ENCODE data around the gene MYB. TPM values are rescaled to one million over a fixed set of nuclear protein-coding genes. Genes with fewer than 3 reads are reported as not detected.
"Not testable (repeated sequence)": the region's sequence is repeated elsewhere in the genome, so short reads cannot be mapped to it uniquely, and the experiment has no call there.

The MYB gene
- total RNA-seq, 4 donors from 2014 or later = 0.18 to 4.0 (median 0.59) TPM; not detected in 1

DNA sequence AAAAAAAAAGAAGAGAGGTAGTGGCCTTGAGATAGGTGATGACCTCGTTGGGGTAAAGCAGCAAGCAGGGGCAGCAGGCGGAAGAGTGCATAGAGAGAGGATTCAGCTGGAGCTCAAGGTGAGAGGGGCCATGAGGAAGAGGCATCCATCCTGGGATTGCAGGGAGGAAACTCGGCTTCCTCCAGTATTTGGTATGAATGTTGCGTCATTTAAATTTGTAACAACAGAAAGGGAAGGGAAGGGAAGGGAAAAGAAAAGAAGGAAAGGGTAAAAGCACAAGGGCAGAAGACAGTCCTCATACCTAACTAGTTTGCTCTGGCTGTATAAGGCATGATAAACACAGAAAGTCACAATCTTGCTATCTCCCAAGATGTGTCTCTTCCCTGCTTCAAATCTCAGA lies 39.9 kb upstream of the MYB start:
- TF ChIP-seq, protein P1, sequence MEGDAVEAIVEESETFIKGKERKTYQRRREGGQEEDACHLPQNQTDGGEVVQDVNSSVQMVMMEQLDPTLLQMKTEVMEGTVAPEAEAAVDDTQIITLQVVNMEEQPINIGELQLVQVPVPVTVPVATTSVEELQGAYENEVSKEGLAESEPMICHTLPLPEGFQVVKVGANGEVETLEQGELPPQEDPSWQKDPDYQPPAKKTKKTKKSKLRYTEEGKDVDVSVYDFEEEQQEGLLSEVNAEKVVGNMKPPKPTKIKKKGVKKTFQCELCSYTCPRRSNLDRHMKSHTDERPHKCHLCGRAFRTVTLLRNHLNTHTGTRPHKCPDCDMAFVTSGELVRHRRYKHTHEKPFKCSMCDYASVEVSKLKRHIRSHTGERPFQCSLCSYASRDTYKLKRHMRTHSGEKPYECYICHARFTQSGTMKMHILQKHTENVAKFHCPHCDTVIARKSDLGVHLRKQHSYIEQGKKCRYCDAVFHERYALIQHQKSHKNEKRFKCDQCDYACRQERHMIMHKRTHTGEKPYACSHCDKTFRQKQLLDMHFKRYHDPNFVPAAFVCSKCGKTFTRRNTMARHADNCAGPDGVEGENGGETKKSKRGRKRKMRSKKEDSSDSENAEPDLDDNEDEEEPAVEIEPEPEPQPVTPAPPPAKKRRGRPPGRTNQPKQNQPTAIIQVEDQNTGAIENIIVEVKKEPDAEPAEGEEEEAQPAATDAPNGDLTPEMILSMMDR (IDR thresholded peaks at IDR 0.05) = no peak
- TF ChIP-seq POLR2A (IDR thresholded peaks at IDR 0.05) = no peak
- intact Hi-C loops (cut with DNase I; ENCODE audit: low total_unique reads) = no loop called here

DNA sequence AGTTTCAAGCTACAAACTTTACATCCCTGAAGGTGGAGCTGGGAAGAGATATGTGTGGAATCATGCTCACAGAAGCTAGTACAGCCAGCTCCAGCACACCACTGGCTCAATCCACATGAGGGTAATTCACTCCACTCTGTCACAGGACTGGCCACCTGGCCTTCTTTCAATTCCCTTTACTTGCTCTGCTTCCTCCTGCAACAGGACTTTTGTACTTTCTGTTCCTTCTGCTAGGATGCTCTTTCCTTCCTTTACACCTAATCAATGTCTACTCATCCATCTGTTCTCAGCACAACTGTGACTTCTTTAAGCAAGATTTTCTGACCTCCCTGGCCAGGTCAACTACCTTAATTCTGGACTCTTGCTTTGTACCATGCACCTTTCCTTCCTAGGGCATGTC lies 39.4 kb upstream of the MYB start:
- Histone ChIP-seq H3K27me3 (no peaks in the 10 kb centered on the region), H3K4me1 (no peaks in the 10 kb centered on the region), H3K36me3 (no peaks in the 10 kb centered on the region), H3K9me3 (no peaks in the 10 kb centered on the region), H3K4me3 (no peak overlapping the region), H3K27ac (no peak overlapping the region)
- TF ChIP-seq, protein P1 (IDR thresholded peaks at IDR 0.05) = no peak
- TF ChIP-seq POLR2A (IDR thresholded peaks at IDR 0.05) = no peak
- DNase-seq = no peak
- intact Hi-C loops (cut with DNase I; ENCODE audit: low total_unique reads) = no loop called here

More for the DNA sequence above, 39.9 kb upstream of the MYB start:
- no peak overlapping the region for H3K27ac ChIP-seq
- no peak for DNase-seq
- no peak overlapping the region for H3K4me3 ChIP-seq
- H3K9me3 ChIP-seq = no peaks in the 10 kb centered on the region
- H3K4me1 ChIP-seq = no peaks in the 10 kb centered on the region
- H3K36me3 ChIP-seq = no peaks in the 10 kb centered on the region
- H3K27me3 ChIP-seq = no peaks in the 10 kb centered on the region

DNA sequence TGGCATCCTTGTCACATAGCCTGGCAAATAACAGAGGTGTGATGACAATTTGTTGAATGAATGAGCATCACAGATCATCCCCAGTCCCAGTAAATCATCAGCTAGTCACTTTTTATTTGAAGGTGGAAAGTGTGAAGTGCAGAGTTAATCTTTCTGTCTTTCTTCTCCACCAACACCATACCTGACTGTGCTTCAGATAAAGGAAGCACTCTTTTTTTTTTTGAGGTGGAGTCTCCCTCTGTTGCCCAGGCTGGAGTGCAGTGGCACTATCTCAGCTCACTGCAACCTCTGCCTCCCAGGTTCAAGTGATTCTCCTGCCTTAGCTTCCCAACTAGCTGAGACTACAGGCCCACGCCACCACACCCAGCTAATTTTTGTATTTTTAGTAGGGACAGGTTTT lies 38.9 kb upstream of the MYB start:
- H3K27me3 ChIP-seq; H3K36me3 ChIP-seq; H3K4me3 ChIP-seq; H3K27ac ChIP-seq; DNase-seq; intact Hi-C loops (cut with DNase I; ENCODE audit: low total_unique reads); H3K9me3 ChIP-seq; H3K4me1 ChIP-seq: not testable (repeated sequence)

GRCh38 chr6:135144673-135145062 lies 36.4 kb upstream of the MYB start:
- no peak overlapping the region for H3K4me3 ChIP-seq
- intact Hi-C loops (cut with DNase I; ENCODE audit: low total_unique reads) = no loop called here
- no peak overlapping the region for H3K27ac ChIP-seq

DNA sequence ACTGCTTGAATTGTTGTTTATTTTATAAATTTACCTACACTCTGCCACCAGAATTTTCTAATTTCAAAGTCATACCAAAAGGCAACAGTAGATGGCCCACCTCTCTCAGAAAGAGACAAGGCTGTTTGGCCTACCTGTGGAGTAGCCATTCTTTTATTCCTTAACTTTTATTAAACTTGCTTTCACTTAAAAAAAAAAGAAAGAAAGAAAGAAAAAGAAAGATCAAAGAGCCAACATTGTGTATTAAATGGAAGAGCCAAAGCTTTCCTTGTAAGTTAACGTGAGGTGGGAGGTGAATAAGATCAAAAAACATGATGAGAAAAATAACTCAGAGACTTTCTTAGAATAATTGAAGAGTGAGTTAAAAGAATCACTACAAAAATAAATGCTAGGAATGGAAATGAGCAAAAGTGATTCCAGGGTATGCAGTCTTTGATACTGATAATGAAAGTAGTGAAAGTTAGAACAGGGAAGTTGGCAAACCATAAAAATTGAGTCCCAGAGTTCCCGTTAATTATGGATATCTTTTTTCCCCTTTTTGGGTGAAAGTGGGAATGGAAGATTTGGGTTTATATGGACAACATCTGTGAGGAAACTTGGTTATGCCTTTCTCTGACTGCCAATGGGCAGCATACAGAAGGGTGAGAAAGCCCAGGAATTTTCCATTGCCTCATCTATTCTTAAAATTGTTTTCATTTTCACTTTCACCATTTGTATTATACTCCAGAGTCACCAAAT lies 35.9 kb upstream of the MYB start:
- no peak overlapping the region for H3K27ac ChIP-seq
- H3K4me3 ChIP-seq = no peak overlapping the region
- TF ChIP-seq POLR2A (IDR thresholded peaks at IDR 0.05) = no peak
- H3K4me1 ChIP-seq = no peaks in the 10 kb centered on the region
- H3K9me3 ChIP-seq = no peaks in the 10 kb centered on the region
- H3K36me3 ChIP-seq = no peaks in the 10 kb centered on the region
- H3K27me3 ChIP-seq = no peaks in the 10 kb centered on the region
- no peak for DNase-seq
- intact Hi-C loops (cut with DNase I; ENCODE audit: low total_unique reads) = no loop called here

More at GRCh38 chr6:135144673-135145062, 36.4 kb upstream of the MYB start:
- no peak for DNase-seq
- TF ChIP-seq, protein P1 (IDR thresholded peaks at IDR 0.05) = no peak
- no peak for TF ChIP-seq POLR2A (IDR thresholded peaks at IDR 0.05)
- no peaks in the 10 kb centered on the region for H3K9me3 ChIP-seq
- H3K36me3 ChIP-seq = no peaks in the 10 kb centered on the region
- no peaks in the 10 kb centered on the region for H3K27me3 ChIP-seq
- no peaks in the 10 kb centered on the region for H3K4me1 ChIP-seq

- Histone ChIP-seq H3K36me3 (no peaks in the 10 kb centered on the region), H3K4me1 (no peaks in the 10 kb centered on the region), H3K27ac (no peak overlapping the region), H3K4me3 (no peak overlapping the region), H3K27me3 (no peaks in the 10 kb centered on the region), H3K9me3 (no peaks in the 10 kb centered on the region)
- intact Hi-C loops (cut with DNase I; ENCODE audit: low total_unique reads) = no loop called here
- TF ChIP-seq, protein P1 (IDR thresholded peaks at IDR 0.05) = no peak
- no peak for TF ChIP-seq POLR2A (IDR thresholded peaks at IDR 0.05)
- no peak for DNase-seq
Measured at GRCh38 chr6:135146162-135146934, 34.8 kb upstream of the MYB start.

All from uterus (tissue), 4 donors.